DMS53 treated with DMSO at 0.1 percent for 48 hours (cell line): Measurements from ENCODE around the gene CBR1.

Source experiments
- DNase-seq: peaks from one replicate; lab custom pipeline; 2025; ENCODE audit not compliant: unreplicated experiment; lab: John Stamatoyannopoulos, UW

The CBR1 gene

GRCh38 chr21:36113647-36114428 lies 44.0 kb downstream of the CBR1 start:
- peak; percentile 51 for DNase-seq

DNA sequence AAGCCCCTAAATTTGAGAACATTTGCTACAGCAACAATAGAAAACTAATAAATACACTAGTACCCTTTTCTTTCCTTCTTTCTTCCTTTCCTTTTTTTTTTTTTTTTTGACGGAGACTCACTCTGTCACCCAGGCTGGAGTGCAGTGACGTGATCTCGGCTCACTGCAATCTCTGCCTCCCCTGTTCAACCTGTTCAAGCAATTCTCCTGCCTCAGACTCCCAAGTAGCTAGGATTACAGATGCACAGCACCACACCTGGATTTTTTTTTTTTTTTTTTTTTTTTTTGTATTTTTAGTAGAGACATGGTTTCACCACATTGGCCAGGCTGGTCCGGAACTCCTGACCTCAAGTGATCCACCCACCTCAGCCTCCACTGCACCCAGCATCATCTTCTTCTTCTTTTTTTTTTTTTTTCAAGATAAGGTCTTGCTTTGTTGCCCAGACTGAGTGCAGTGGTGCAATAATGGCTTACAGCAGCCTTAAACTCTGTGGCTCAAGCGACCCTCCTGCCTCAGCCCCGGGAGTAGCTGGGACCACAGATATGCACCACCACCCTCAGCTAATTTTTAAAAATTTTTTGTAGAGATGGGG lies 45.4 kb downstream of the CBR1 start:
- DNase-seq = no peak

GRCh38 chr21:36117286-36117741 lies 47.5 kb downstream of the CBR1 start:
- no peak for DNase-seq

DNA sequence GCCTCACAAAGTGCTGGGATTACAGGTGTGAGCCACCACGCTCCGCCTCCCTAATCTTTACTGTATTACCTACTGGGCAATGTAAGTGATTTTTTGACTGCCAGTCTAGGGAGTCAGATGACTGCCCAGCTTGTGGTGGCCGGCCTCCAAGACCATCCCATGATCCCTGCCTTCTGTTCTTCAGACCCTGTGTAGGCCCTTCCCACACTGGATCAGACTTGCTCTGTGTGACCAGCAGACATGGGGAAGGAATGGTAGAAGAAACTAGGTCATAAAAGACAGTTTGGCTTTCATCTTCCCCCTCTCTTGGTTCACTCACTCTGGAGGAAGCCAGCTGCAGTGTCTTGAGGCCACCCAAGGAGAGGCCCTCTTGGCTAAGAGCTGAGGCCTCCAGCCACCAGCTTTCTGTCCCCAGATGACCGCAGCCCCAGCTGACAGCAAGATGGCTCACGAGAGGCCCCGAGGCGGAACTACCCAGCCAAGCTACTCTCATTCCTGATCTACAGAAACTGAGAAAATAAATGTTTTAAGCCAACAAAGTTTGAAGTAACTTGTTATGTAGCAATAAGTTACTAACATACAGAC lies 50.6 kb downstream of the CBR1 start:
- no peak for DNase-seq
